Colon (tissue), 2 donors: ENCODE measurements around the gene SCNN1A.

ENCODE experiments used
- FAIRE-seq: peaks from 2 replicates; lab custom pipeline; 2012; peaks lifted over from hg19 to GRCh38; lab: Jason Lieb, UNC
- donor health status: control.
- donor health status: control.

Gene SCNN1A

GRCh38 chr12:6375269-6376078, at the start of gene SCNN1A:
Gene SCNN1A, minus strand, starts transcription at chr12:6375563. Its CDS starts 780 bp downstream, at chr12:6374783.
- FAIRE-seq: no peak

GRCh38 chr12:6424866-6425265, 49.5 kb upstream of the SCNN1A start:
- FAIRE-seq: no peak

DNA sequence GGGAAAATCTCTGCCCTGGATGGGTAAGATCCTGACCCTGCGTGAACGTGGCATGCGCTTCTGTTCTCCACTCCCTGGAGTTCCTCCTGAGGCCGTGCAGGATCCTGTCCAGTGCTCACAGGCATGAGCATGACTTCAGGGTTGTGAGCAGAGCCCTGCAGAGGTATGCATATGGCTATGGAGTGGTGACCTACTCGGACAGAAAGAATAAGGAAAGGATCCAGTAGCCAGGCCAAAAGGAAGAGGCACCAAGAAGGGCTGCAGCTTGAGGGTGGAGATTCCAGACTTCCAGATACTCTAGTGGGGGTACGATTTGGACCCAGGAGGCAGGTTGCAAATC, 48.6 kb upstream of the SCNN1A start:
- no peak for FAIRE-seq

GRCh38 chr12:6423267-6424007, 48.1 kb upstream of the SCNN1A start:
- no peak for FAIRE-seq

DNA sequence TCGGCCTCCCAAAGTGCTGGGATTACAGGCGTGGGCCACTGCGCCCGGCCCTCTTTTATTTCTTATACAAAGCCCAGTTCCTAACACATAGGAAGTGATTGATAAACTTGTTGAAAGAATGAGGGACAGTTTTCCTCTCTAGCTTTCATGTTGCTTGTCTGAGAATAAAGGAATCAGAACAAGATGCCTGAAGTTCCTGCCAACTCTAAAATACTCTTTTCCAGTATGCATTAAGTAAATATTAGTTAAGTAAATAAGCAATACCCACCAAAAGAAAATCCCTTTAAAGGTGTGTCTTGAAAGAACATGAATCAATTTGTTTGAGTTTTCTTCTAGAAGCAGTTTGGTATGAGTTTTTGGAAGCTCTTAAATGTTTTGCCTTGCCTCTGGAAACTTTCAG, 45.0 kb upstream of the SCNN1A start:
- FAIRE-seq: no peak

DNA sequence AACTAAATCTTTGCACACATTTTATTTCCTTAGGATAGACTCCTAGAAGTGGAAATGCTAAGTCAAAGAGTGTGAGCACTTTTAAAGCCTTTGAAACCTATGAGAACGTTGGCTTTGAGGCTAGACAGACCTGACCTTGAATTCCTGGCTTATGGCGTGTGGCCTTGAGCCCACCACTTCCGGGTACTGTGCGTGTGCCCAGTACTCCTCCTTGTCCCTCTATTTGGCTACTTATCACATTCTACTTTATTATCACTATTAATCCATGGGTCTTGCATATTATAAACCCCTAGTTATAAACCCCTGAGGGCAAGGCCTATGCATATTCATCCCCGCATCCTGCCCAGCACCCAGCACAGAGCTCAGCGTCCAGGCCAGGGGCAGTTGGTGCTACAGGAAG, 43.4 kb upstream of the SCNN1A start:
- no peak for FAIRE-seq

GRCh38 chr12:6416596-6416995, 41.2 kb upstream of the SCNN1A start:
- no peak for FAIRE-seq

- no peak for FAIRE-seq
Measured at GRCh38 chr12:6407236-6407954, 32.0 kb upstream of the SCNN1A start.

- FAIRE-seq: no peak
Measured at GRCh38 chr12:6405963-6406362, 30.6 kb upstream of the SCNN1A start.

DNA sequence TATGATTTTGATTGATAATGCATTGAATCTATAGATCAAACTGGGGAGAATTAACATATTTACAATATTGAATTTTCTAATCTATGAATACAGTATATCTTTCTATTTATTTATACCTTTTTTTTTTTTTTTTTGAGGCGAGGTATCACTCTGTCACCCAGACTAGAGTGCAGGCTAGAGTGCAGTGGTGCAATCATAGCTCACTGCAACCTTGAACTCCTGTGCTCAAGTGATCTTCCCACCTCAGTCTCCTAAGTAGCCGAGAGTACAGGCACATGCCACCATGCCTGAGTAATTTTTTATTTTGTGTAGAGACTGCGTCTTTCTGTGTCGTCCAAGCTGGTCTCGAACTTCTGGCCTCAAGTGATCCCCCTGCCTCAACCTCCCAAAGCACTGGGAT, 29.0 kb upstream of the SCNN1A start:
- FAIRE-seq: no peak

DNA sequence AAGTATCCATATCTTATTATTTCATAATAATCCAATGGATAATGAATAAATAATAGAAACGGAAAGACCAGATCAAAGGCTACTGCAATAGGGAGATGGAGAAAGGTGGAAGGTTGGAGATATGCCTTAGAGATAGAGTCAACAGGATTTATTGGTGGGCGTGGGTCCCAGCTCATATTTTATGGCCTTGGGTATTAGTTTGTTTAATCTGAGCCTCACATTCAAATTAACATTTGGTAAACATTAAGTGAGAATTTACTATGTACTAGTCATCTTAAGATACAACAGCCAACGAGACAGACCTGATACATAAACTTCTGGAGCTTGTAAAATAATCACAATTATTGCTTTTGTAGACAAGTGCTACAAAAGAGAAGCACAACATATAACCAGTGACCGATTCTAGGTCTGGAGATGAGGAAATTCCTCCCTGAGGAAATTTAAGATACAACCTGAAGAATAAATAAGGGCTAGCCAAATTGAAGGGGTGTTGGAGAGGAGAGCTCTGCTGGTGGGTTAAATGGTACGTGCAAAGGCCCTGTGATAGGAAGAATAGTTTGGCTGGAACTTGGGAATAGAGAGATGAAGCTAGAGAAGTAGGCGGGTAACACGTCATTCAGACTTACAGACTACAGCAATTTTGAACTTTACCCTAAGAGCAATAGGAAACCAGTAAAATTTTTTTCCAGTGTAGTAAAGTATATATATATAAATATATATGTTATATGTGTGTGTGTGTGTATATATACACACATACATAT, 24.7 kb upstream of the SCNN1A start:
- FAIRE-seq: peak; percentile 41

DNA sequence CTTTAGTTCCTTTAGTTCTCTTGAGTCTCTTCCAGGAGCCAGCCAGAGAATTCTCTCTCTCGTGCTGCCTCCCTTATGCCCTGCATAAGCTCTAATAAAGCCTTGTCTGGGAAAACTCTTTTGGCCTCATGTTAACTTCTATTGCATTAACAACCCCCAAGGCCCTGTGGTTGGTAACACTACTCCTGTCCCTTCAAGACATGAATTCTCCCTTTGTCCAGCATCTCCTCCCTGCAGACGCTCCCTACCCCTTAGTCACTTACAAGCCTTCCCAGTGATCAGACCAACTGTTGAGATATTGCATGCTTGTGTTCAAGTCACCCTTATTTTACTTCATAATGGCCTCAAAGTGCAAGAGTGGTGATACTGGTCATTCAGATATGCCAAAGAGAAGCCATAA, 20.7 kb upstream of the SCNN1A start:
- FAIRE-seq: no peak

DNA sequence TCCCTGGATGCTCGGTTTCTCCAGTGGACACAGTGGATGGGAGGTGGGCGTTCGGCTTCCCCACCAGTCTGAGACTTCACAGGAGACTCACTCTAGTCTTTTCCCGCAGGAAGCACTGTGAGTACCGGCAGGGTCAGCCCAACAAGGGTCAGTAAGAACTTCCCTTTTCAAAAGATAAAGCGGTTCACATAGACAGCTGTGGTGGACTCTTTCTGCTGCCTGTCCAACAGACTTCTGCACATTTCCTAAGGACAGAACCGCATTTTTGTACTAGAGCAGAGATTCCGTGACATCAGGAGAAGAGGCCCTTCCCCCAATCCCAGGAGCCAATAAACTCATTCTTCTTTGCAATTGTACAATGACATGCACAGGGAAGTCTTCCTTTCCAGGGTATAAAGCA, 19.0 kb upstream of the SCNN1A start:
- no peak for FAIRE-seq

DNA sequence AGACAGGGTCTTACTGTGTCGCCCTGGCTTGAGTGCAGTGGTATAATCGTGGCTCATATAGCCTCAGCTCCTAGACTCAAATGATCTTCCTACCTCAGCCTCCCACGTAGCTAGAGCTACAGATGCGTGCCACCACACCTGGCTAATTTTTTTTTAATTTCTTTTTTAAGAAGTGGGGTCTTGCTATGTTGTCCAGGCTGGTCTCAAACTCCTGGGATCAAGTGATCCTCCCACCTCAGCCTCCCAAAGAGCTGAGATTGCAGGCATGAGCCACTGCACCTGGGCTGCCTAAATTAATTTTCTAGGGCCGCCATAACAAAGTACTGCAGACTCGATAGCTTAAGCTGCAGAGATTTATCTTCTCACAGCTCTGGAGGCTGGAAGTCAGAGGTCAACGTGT, 17.7 kb upstream of the SCNN1A start:
- FAIRE-seq: no peak

GRCh38 chr12:6392504-6392903, 17.1 kb upstream of the SCNN1A start:
- peak; percentile 55 for FAIRE-seq

GRCh38 chr12:6391013-6391412, 15.7 kb upstream of the SCNN1A start:
- FAIRE-seq: no peak

GRCh38 chr12:6390084-6390799, 14.9 kb upstream of the SCNN1A start:
- no peak for FAIRE-seq

DNA sequence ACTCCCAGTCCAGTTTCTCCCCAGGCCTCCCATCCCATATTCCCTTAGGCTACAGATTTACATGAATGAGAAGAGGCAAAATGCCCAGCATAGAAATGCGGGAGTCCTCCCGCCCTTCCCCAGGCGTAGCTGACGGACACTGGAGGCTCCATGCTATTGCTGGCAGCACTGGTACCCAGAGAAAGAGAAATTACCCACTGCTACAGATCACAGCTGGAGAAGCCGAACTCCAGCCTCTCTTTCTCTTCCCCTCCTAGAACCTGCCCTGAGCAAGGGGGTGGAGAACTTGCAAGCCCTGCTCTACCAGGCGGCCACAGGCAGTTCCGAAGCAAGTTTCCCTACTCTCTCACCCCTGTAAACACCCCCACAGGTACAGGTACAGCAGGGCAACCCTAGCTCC, 12.2 kb upstream of the SCNN1A start:
- no peak for FAIRE-seq

- FAIRE-seq: no peak
Measured at GRCh38 chr12:6386491-6386890, 11.1 kb upstream of the SCNN1A start.

GRCh38 chr12:6386038-6386437, 10.7 kb upstream of the SCNN1A start:
- FAIRE-seq: no peak
